ENCODE results near the gene KMO. TPM values are rescaled to one million over a fixed set of nuclear protein-coding genes. Genes with fewer than 3 reads are reported as not detected.

The KMO gene
- total and polyA plus RNA-seq, 2 of the 4 experiments (the other 2 are of a cell fraction), result not detected

DNA sequence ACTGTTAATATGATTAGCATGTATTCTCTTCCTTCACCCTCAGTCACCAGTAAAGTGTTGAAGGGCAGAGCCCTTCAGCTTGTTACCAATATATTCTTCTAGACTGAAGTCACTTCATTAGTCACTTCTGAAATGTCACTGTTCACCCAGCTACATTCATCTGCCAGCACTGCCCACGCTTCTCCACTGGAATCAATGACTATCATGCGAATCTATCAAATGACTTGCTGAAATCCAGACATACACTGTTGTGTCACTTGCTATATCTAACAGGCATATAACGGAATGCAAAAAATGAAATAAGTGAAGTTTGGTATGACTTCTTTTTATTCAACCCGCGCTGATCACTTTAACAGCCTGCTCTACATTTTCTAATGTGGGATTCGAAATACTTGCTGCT lies 28.7 kb upstream of the KMO start:
- Histone ChIP-seq H3K27me3 (ENCODE audit: control insufficient read depth, insufficient read depth, low read length) (no peaks in the 10 kb centered on the region), H2BK20ac (ENCODE audit: low read depth, low read length) (no peak overlapping the region), H3K14ac (replicated peaks; ENCODE audit: low read depth, low read length) (no peak overlapping the region), H3K9ac (ENCODE audit: low read depth, low read length) (no peak overlapping the region), H4K20me1 (ENCODE audit: insufficient read depth, low read length) (no peaks in the 10 kb centered on the region), H3K79me1 (ENCODE audit: low read depth in 1 of 2, low read length in 2 of 2) (peaks cover 7 to 15% of the 10 kb centered on the region in 2 experiments), H3K4ac (ENCODE audit: low read depth, low read length) (no peak overlapping the region), H2AK5ac (ENCODE audit: low read depth, low read length) (no peak overlapping the region), H3K4me2 (ENCODE audit: low read depth, low read length) (no peak overlapping the region), H3K18ac (ENCODE audit: low read depth, low read length) (no peak overlapping the region), H4K8ac (ENCODE audit: low read depth in 2 of 2, low read length in 2 of 2) (no peak overlapping the region), H2BK15ac (ENCODE audit: low read depth, low read length) (no peak overlapping the region), H2AK9ac (replicated peaks; ENCODE audit: low read depth, low read length, poor library complexity) (no peak overlapping the region), H4K91ac (ENCODE audit: insufficient read depth, low read depth, low read length) (no peak overlapping the region), H3K56ac (ENCODE audit: extremely low read depth, insufficient read depth, low read length) (no peak overlapping the region), H2BK5ac (ENCODE audit: low read depth, low read length, poor library complexity, severe bottlenecking) (no peak overlapping the region), H2AFZ (replicated peaks; ENCODE audit: low read length, poor library complexity) (no peak overlapping the region), H4K5ac (ENCODE audit: low read depth, low read length) (no peak overlapping the region), H2BK120ac (ENCODE audit: low read depth, low read length) (no peak overlapping the region), H3K4me3 (ENCODE audit: insufficient read depth, low read depth, low read length) (no peak overlapping the region), H3K36me3 (ENCODE audit: control insufficient read depth, insufficient read depth, low read length) (peaks cover 24% of the 10 kb centered on the region), H3K4me1 (ENCODE audit: control insufficient read depth, insufficient read depth, low read length) (no peaks in the 10 kb centered on the region), H3K9me1 (ENCODE audit: insufficient read depth, low read length) (no peaks in the 10 kb centered on the region), H3K9me3 (ENCODE audit: control insufficient read depth, insufficient read depth, low read length) (no peaks in the 10 kb centered on the region), H3K27ac (ENCODE audit: insufficient read depth, low read length) (no peak overlapping the region), H3K23ac (ENCODE audit: low read depth, low read length) (no peak overlapping the region)
- BruUV-seq (replicated peaks), result no TSS peak
- POLR2A ChIA-PET (ENCODE audit: unreplicated experiment), result no interaction called here
- no peak for TF ChIP-seq MXI1 (IDR thresholded peaks at IDR 0.05; ENCODE audit: borderline replicate concordance, low read depth, low read length)
- TF ChIP-seq, protein P1, sequence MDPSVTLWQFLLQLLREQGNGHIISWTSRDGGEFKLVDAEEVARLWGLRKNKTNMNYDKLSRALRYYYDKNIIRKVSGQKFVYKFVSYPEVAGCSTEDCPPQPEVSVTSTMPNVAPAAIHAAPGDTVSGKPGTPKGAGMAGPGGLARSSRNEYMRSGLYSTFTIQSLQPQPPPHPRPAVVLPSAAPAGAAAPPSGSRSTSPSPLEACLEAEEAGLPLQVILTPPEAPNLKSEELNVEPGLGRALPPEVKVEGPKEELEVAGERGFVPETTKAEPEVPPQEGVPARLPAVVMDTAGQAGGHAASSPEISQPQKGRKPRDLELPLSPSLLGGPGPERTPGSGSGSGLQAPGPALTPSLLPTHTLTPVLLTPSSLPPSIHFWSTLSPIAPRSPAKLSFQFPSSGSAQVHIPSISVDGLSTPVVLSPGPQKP (IDR thresholded peaks at IDR 0.05; ENCODE audit: borderline replicate concordance, low read depth, low read length), result no peak
- no peak for TF ChIP-seq CEBPB (IDR thresholded peaks at IDR 0.05; ENCODE audit: low read depth, low read length)
- TF ChIP-seq, protein P2, sequence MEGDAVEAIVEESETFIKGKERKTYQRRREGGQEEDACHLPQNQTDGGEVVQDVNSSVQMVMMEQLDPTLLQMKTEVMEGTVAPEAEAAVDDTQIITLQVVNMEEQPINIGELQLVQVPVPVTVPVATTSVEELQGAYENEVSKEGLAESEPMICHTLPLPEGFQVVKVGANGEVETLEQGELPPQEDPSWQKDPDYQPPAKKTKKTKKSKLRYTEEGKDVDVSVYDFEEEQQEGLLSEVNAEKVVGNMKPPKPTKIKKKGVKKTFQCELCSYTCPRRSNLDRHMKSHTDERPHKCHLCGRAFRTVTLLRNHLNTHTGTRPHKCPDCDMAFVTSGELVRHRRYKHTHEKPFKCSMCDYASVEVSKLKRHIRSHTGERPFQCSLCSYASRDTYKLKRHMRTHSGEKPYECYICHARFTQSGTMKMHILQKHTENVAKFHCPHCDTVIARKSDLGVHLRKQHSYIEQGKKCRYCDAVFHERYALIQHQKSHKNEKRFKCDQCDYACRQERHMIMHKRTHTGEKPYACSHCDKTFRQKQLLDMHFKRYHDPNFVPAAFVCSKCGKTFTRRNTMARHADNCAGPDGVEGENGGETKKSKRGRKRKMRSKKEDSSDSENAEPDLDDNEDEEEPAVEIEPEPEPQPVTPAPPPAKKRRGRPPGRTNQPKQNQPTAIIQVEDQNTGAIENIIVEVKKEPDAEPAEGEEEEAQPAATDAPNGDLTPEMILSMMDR (conservative IDR thresholded peaks at IDR 0.05; ENCODE audit: low read depth, low read length), result no peak
- no peak for TF ChIP-seq POLR2A (IDR thresholded peaks at IDR 0.05; ENCODE audit: low read depth, low read length)
- TF ChIP-seq BHLHE40 (IDR thresholded peaks at IDR 0.05; ENCODE audit: low read depth, low read length), result no peak
- no peak for TF ChIP-seq RAD21 (IDR thresholded peaks at IDR 0.05; ENCODE audit: low read length)
- no peak for TF ChIP-seq RFX5 (IDR thresholded peaks at IDR 0.05; ENCODE audit: low read depth, low read length)
- no peak for TF ChIP-seq MAFK (IDR thresholded peaks at IDR 0.05; ENCODE audit: low read depth, low read length)
- no peak for TF ChIP-seq RCOR1 (IDR thresholded peaks at IDR 0.05; ENCODE audit: insufficient replicate concordance, low read length)
- no peak for TF ChIP-seq USF2 (IDR thresholded peaks at IDR 0.05; ENCODE audit: low read depth, low read length)
- ATAC-seq (ENCODE audit: low read depth), result no peak
- CTCF ChIA-PET, result interaction anchor here (0.6 kb wide), 1 partner anchor 574 kb away, joined by 3 read pairs; no protein-coding TSS in a partner anchor
- dilution Hi-C loops (cut with HindIII; ENCODE audit: low sequenced_read_pairs, unreplicated experiment), result no loop called here
- WGBS, 2 experiments (ENCODE audit: extremely low coverage in 2 of 2, insufficient read length in 1 of 2), result no CpG with 5 or more reads among the region's 6 CpGs
- intact Hi-C loops (cut with micrococcal nuclease), result loop anchor here (5.0 kb wide), 2 partner anchors 611 to 771 kb away; no protein-coding TSS in a partner anchor
- in situ Hi-C loops (cut with MboI; ENCODE audit: low sequenced_read_pairs), result loop anchor here (25.0 kb wide), 1 partner anchor 1316 kb away; no protein-coding TSS in a partner anchor
- no peak for DNase-seq

All from IMR-90 (cell line).